Measurements from ENCODE around the gene DCDC1.

DCDC1 gene

GRCh38 chr11:31264834-31265233 lies 104.7 kb downstream of the DCDC1 start:
- H3K4me3 ChIP-seq (ENCODE audit: low read length), result no peak overlapping the region
- WGBS (ENCODE audit: insufficient coverage, insufficient read length), result no CpG with 5 or more reads among the region's 1 CpG
- no peak for DNase-seq (ENCODE audit: low read depth, low spot score)
- no peak overlapping the region for H3K27ac ChIP-seq (ENCODE audit: low read length)
- H3K9me3 ChIP-seq (ENCODE audit: control insufficient read depth, insufficient read depth, low read length), result no peaks in the 10 kb centered on the region
- no peaks in the 10 kb centered on the region for H3K27me3 ChIP-seq (ENCODE audit: control insufficient read depth, insufficient read depth, low read length)
- no peaks in the 10 kb centered on the region for H3K36me3 ChIP-seq (ENCODE audit: control insufficient read depth, insufficient read depth, low read length)
- no peaks in the 10 kb centered on the region for H3K4me1 ChIP-seq (ENCODE audit: control insufficient read depth, insufficient read depth, low read length)

GRCh38 chr11:31262761-31263160 lies 106.8 kb downstream of the DCDC1 start:
- H3K27me3 ChIP-seq (ENCODE audit: control insufficient read depth, insufficient read depth, low read length), result no peaks in the 10 kb centered on the region
- no peaks in the 10 kb centered on the region for H3K4me1 ChIP-seq (ENCODE audit: control insufficient read depth, insufficient read depth, low read length)
- H3K9me3 ChIP-seq (ENCODE audit: control insufficient read depth, insufficient read depth, low read length), result no peaks in the 10 kb centered on the region
- no peaks in the 10 kb centered on the region for H3K36me3 ChIP-seq (ENCODE audit: control insufficient read depth, insufficient read depth, low read length)
- no CpG with 5 or more reads among the region's 5 CpGs for WGBS (ENCODE audit: insufficient coverage, insufficient read length)
- no peak for DNase-seq (ENCODE audit: low read depth, low spot score)
- no peak overlapping the region for H3K27ac ChIP-seq (ENCODE audit: low read length)
- H3K4me3 ChIP-seq (ENCODE audit: low read length), result no peak overlapping the region

- no CpG with 5 or more reads among the region's 1 CpG for WGBS (ENCODE audit: insufficient coverage, insufficient read length)
- Histone ChIP-seq H3K36me3 (ENCODE audit: control insufficient read depth, insufficient read depth, low read length) (no peaks in the 10 kb centered on the region), H3K27me3 (ENCODE audit: control insufficient read depth, insufficient read depth, low read length) (no peaks in the 10 kb centered on the region), H3K4me3 (ENCODE audit: low read length) (no peak overlapping the region), H3K9me3 (ENCODE audit: control insufficient read depth, insufficient read depth, low read length) (no peaks in the 10 kb centered on the region), H3K4me1 (ENCODE audit: control insufficient read depth, insufficient read depth, low read length) (no peaks in the 10 kb centered on the region), H3K27ac (ENCODE audit: low read length) (no peak overlapping the region)
- no peak for DNase-seq (ENCODE audit: low read depth, low spot score)
Observed at GRCh38 chr11:31259797-31260196, 109.7 kb downstream of the DCDC1 start.

GRCh38 chr11:31254415-31254814 lies 115.1 kb downstream of the DCDC1 start:
- Histone ChIP-seq H3K27ac (ENCODE audit: low read length) (no peak overlapping the region), H3K36me3 (ENCODE audit: control insufficient read depth, insufficient read depth, low read length) (no peaks in the 10 kb centered on the region), H3K4me3 (ENCODE audit: low read length) (no peak overlapping the region), H3K4me1 (ENCODE audit: control insufficient read depth, insufficient read depth, low read length) (no peaks in the 10 kb centered on the region), H3K9me3 (ENCODE audit: control insufficient read depth, insufficient read depth, low read length) (no peaks in the 10 kb centered on the region), H3K27me3 (ENCODE audit: control insufficient read depth, insufficient read depth, low read length) (no peaks in the 10 kb centered on the region)
- no peak for DNase-seq (ENCODE audit: low read depth, low spot score)

- Histone ChIP-seq H3K4me1 (ENCODE audit: control insufficient read depth, insufficient read depth, low read length) (no peaks in the 10 kb centered on the region), H3K36me3 (ENCODE audit: control insufficient read depth, insufficient read depth, low read length) (no peaks in the 10 kb centered on the region), H3K4me3 (ENCODE audit: low read length) (no peak overlapping the region), H3K27ac (ENCODE audit: low read length) (no peak overlapping the region), H3K9me3 (ENCODE audit: control insufficient read depth, insufficient read depth, low read length) (no peaks in the 10 kb centered on the region), H3K27me3 (ENCODE audit: control insufficient read depth, insufficient read depth, low read length) (no peaks in the 10 kb centered on the region)
- DNase-seq (ENCODE audit: low read depth, low spot score), result no peak
- WGBS (ENCODE audit: insufficient coverage, insufficient read length), result no CpG with 5 or more reads among the region's 1 CpG
Observed at GRCh38 chr11:31248768-31249167, 120.8 kb downstream of the DCDC1 start.

- no peak overlapping the region for H3K27ac ChIP-seq (ENCODE audit: low read length)
- no CpG with 5 or more reads among the region's 5 CpGs for WGBS (ENCODE audit: insufficient coverage, insufficient read length)
- no peaks in the 10 kb centered on the region for H3K36me3 ChIP-seq (ENCODE audit: control insufficient read depth, insufficient read depth, low read length)
- DNase-seq (ENCODE audit: low read depth, low spot score), result no peak
- peaks cover 1% of the 10 kb centered on the region; the same call in 1 of the 2 replicates for H3K4me1 ChIP-seq (ENCODE audit: control insufficient read depth, insufficient read depth, low read length)
- no peaks in the 10 kb centered on the region for H3K9me3 ChIP-seq (ENCODE audit: control insufficient read depth, insufficient read depth, low read length)
- H3K4me3 ChIP-seq (ENCODE audit: low read length), result no peak overlapping the region
- H3K27me3 ChIP-seq (ENCODE audit: control insufficient read depth, insufficient read depth, low read length), result no peaks in the 10 kb centered on the region
Observed at GRCh38 chr11:31247321-31247720, 122.2 kb downstream of the DCDC1 start.

- no peak overlapping the region for H3K27ac ChIP-seq (ENCODE audit: low read length)
- DNase-seq (ENCODE audit: low read depth, low spot score), result no peak
- H3K36me3 ChIP-seq (ENCODE audit: control insufficient read depth, insufficient read depth, low read length), result no peaks in the 10 kb centered on the region
- H3K9me3 ChIP-seq (ENCODE audit: control insufficient read depth, insufficient read depth, low read length), result no peaks in the 10 kb centered on the region
- H3K27me3 ChIP-seq (ENCODE audit: control insufficient read depth, insufficient read depth, low read length), result no peaks in the 10 kb centered on the region
- no peak overlapping the region for H3K4me3 ChIP-seq (ENCODE audit: low read length)
- no CpG with 5 or more reads among the region's 4 CpGs for WGBS (ENCODE audit: insufficient coverage, insufficient read length)
- H3K4me1 ChIP-seq (ENCODE audit: control insufficient read depth, insufficient read depth, low read length), result peaks cover 3% of the 10 kb centered on the region; the same call in 1 of the 2 replicates
Observed at GRCh38 chr11:31246451-31247165, 122.9 kb downstream of the DCDC1 start.

- Histone ChIP-seq H3K36me3 (ENCODE audit: control insufficient read depth, insufficient read depth, low read length) (no peaks in the 10 kb centered on the region), H3K27ac (ENCODE audit: low read length) (no peak overlapping the region), H3K9me3 (ENCODE audit: control insufficient read depth, insufficient read depth, low read length) (no peaks in the 10 kb centered on the region), H3K27me3 (ENCODE audit: control insufficient read depth, insufficient read depth, low read length) (no peaks in the 10 kb centered on the region), H3K4me3 (ENCODE audit: low read length) (no peak overlapping the region), H3K4me1 (ENCODE audit: control insufficient read depth, insufficient read depth, low read length) (peaks cover 3% of the 10 kb centered on the region; the same call in 1 of the 2 replicates)
- no CpG with 5 or more reads among the region's 1 CpG for WGBS (ENCODE audit: insufficient coverage, insufficient read length)
- no peak for DNase-seq (ENCODE audit: low read depth, low spot score)
Observed at GRCh38 chr11:31243706-31244105, 125.8 kb downstream of the DCDC1 start.

- H3K4me1 ChIP-seq (ENCODE audit: control insufficient read depth, insufficient read depth, low read length), result peaks cover 3% of the 10 kb centered on the region; the same call in 1 of the 2 replicates
- peak; percentile 47 for DNase-seq (ENCODE audit: low read depth, low spot score)
- H3K4me3 ChIP-seq (ENCODE audit: low read length), result no peak overlapping the region
- no CpG with 5 or more reads among the region's 5 CpGs for WGBS (ENCODE audit: insufficient coverage, insufficient read length)
- H3K9me3 ChIP-seq (ENCODE audit: control insufficient read depth, insufficient read depth, low read length), result no peaks in the 10 kb centered on the region
- no peak overlapping the region for H3K27ac ChIP-seq (ENCODE audit: low read length)
- no peaks in the 10 kb centered on the region for H3K36me3 ChIP-seq (ENCODE audit: control insufficient read depth, insufficient read depth, low read length)
- no peaks in the 10 kb centered on the region for H3K27me3 ChIP-seq (ENCODE audit: control insufficient read depth, insufficient read depth, low read length)
Observed at GRCh38 chr11:31240340-31240904, 129.1 kb downstream of the DCDC1 start.

- no peaks in the 10 kb centered on the region for H3K27me3 ChIP-seq (ENCODE audit: control insufficient read depth, insufficient read depth, low read length)
- H3K9me3 ChIP-seq (ENCODE audit: control insufficient read depth, insufficient read depth, low read length), result no peaks in the 10 kb centered on the region
- no peaks in the 10 kb centered on the region for H3K36me3 ChIP-seq (ENCODE audit: control insufficient read depth, insufficient read depth, low read length)
- DNase-seq (ENCODE audit: low read depth, low spot score), result peak; percentile 29
- WGBS (ENCODE audit: insufficient coverage, insufficient read length), result no CpG with 5 or more reads among the region's 8 CpGs
- no peak overlapping the region for H3K27ac ChIP-seq (ENCODE audit: low read length)
- H3K4me3 ChIP-seq (ENCODE audit: low read length), result no peak overlapping the region
- peaks cover 3% of the 10 kb centered on the region; the same call in 1 of the 2 replicates for H3K4me1 ChIP-seq (ENCODE audit: control insufficient read depth, insufficient read depth, low read length)
Observed at GRCh38 chr11:31237819-31238760, 131.4 kb downstream of the DCDC1 start.

Measured in iPS DF 6.9 (cell line).